Pulmonary artery endothelial cell (primary cell): ENCODE measurements around the gene FUT6. TPM values are rescaled to one million over a fixed set of nuclear protein-coding genes. Genes with fewer than 3 reads are reported as not detected.
"Not testable (repeated sequence)": the region's sequence is repeated elsewhere in the genome, so short reads cannot be mapped to it uniquely, and the experiment has no call there.

ENCODE experiments used
- DNase-seq: peaks from one replicate; pipeline ENCODE4 v3.0.0-alpha.2; 2011; ENCODE audit warnings: low read depth, low spot score
- total RNA-seq: library from RNA; depleted of rRNA; stranded (reverse); fragments of >200 nt; gene quantifications from 2 replicates; pipeline ENCODE4 v1.2.3, GENCODE V29; 2014

The FUT6 gene
- total RNA-seq, 1 donor from 2014 or later = not detected

DNA sequence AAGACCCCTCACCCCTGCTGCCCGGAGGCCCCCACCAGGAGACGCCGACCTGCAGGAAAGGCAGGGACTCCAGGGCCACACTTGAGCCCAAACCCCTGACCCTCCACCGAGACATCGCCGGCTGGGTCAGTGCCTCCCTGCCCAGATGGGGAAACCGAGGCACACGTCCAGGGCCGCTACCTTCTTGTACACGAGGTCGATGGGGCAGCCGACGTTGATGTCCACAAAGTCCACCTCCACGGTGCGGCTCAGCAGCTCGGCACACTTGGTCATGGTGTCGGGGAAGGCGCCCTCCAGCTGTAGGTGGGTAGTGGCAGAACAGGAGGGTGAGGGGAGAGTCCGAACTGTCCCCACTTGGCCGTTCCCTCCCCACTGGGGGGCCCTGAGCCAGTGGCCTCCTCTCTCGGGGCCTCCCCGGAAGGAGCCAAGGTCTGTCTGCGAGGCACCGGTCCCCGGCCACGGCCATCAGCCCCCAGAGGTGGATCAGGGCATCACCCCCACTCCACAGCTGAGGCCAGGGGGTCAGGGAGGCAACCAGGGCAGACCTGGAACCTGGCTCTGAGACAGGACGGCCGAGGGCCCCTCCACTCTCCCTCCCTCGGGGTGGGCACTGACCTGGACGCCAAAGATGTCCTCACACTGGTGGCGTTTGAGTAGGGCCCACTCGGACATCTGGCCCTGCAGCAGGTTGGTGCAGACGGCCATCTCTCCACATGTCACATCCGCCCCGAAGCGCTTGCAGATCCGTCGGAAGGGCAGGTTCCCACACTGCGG lies 51.9 kb downstream of the FUT6 start:
- DNase-seq = no peak

- no peak for DNase-seq
Measured at GRCh38 chr19:5786593-5787408, 52.7 kb downstream of the FUT6 start.

DNA sequence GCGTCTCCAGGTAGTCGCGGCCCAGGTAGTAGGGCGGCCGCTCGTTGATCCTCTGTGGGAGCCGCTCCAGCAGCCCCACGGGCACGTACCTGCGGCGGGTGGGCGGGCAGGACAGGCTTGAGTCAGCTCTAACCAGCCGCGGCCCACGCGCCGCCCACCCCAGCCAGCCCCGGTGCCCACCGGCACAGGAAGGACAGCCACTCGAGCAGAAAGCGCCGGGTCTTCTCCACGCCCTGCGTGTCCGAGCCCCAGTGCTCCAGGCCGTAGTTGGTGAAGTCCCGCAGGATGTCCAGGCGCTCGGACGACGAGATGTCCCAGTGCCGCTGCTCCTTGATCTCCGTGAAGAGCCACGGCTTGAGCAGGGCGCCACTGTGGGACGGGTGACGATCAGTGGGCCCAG lies 54.1 kb downstream of the FUT6 start:
- DNase-seq = no peak

- DNase-seq = no peak
Measured at GRCh38 chr19:5784581-5785147, 54.8 kb downstream of the FUT6 start, which contains the start of gene PRR22. TSS of gene PRR22 (minus strand) at chr19:5784746. CDS start at chr19:5784660, 86 bp downstream.

GRCh38 chr19:5782945-5783919 lies 56.3 kb downstream of the FUT6 start:
- no peak for DNase-seq

DNA sequence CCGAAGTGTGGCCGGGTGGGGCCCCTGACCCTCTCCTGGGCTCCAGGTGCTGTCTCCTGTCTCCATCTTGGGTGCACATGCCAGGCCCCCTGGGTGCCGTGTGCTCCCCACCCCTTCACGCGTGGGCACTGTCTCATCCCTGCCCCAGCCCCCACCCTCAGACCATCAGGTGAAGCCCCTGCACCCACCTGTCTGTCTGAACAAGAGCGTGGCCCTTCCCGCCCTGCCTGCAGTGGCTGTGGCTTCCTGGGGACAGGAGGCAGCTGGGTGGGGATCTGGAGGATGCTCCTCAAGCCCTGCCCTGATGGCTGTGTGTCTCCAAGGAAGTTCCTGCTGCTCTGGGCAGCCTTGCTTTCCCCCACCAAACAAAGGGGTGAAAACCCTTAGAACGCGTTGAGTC lies 57.2 kb downstream of the FUT6 start:
- DNase-seq = no peak

DNA sequence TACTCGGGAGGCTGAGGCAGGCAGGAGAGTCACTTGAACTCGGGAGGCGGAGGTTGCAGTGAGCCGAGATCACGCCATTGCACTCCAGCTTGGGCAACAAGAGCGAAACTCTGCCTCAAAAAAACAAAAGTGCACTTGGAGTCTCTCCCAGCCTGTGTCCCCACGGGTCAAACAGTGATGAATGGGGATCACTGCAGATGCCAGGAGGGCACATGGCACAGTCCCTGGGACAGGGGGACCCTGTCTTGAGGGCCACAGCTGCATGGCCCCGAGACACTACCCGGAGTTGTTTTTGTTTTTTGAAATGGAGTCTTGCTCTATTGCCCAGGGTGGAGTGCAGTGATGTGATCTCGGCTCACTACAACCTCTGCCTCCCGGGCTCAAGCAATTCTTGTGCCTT lies 58.6 kb downstream of the FUT6 start:
- not testable (repeated sequence) for DNase-seq

Other genes with a start within 250 kb of the FUT6 start
- gene SAFB2, start 216.9 kb downstream of the FUT6 start, total RNA-seq = 29.0 and 56.6 TPM in 2 replicates
- 68.5 and 88.1 TPM in 2 replicates for gene SAFB, start 216.6 kb downstream of the FUT6 start, total RNA-seq
- gene MICOS13, start 159.2 kb downstream of the FUT6 start, total RNA-seq = 26.1 and 60.3 TPM in 2 replicates
- gene HSD11B1L, start 158.7 kb downstream of the FUT6 start, total RNA-seq = 5.4 and 6.5 TPM in 2 replicates
- 388 and 866 TPM in 2 replicates for gene RPL36, start 149.4 kb downstream of the FUT6 start, total RNA-seq
- 91.4 and 116 TPM in 2 replicates for gene LONP1, start 119.6 kb downstream of the FUT6 start, total RNA-seq
- not detected in 2 replicates for gene CATSPERD, start 119.1 kb downstream of the FUT6 start, total RNA-seq
- 0.33 and 0.63 TPM in 2 replicates for gene PRR22, start 55.0 kb downstream of the FUT6 start, total RNA-seq
- 32.3 and 41.7 TPM in 2 replicates for gene DUS3L, start 48.5 kb downstream of the FUT6 start, total RNA-seq
- gene NRTN, start 34.6 kb downstream of the FUT6 start, total RNA-seq = 0.13 and 0.25 TPM in 2 replicates
- not detected in 2 replicates for gene FUT3, start 11.7 kb upstream of the FUT6 start, total RNA-seq
- not detected in 2 replicates for gene FUT5, start 30.8 kb upstream of the FUT6 start, total RNA-seq
- gene NDUFA11, start 64.1 kb upstream of the FUT6 start, total RNA-seq = 183 and 303 TPM in 2 replicates
- gene VMAC, start 65.2 kb upstream of the FUT6 start, total RNA-seq = 3.8 and 4.4 TPM in 2 replicates
- 1.6 TPM in 2 replicates for gene CAPS, start 74.6 kb upstream of the FUT6 start, total RNA-seq
- gene RANBP3, start 138.4 kb upstream of the FUT6 start, total RNA-seq = 36.4 and 42.4 TPM in 2 replicates